GM19193 (cell line): ENCODE measurements around the gene NEK2.

ENCODE experiments used
- POLR2A ChIP-seq: IDR thresholded peaks from 4 replicates; pipeline ENCODE4 v1.6.1; 2011; ENCODE audit not compliant: insufficient read depth, insufficient read length; ENCODE audit errors: extremely low read depth

Gene NEK2

GRCh38 chr1:211677659-211678058, 2.2 kb upstream of the NEK2 start:
- no peak for TF ChIP-seq POLR2A

- no peak for TF ChIP-seq POLR2A
Measured at GRCh38 chr1:211676761-211677160, 1.3 kb upstream of the NEK2 start.

- TF ChIP-seq POLR2A = no peak
Measured at GRCh38 chr1:211676106-211676583, 724 bp upstream of the NEK2 start.

GRCh38 chr1:211667065-211667617, 8.3 kb downstream of the NEK2 start:
- TF ChIP-seq POLR2A = no peak

- no peak for TF ChIP-seq POLR2A
Measured at GRCh38 chr1:211660718-211661222, 14.7 kb downstream of the NEK2 start.

GRCh38 chr1:211656728-211657127, 18.7 kb downstream of the NEK2 start:
- TF ChIP-seq POLR2A = no peak

GRCh38 chr1:211654838-211655787, 20.3 kb downstream of the NEK2 start:
- no peak for TF ChIP-seq POLR2A

GRCh38 chr1:211653959-211654496, 21.4 kb downstream of the NEK2 start:
- TF ChIP-seq POLR2A = no peak

- no peak for TF ChIP-seq POLR2A
Measured at GRCh38 chr1:211653293-211653692, 22.1 kb downstream of the NEK2 start.

GRCh38 chr1:211652371-211652770, 23.1 kb downstream of the NEK2 start:
- TF ChIP-seq POLR2A = no peak

- no peak for TF ChIP-seq POLR2A
Measured at GRCh38 chr1:211650904-211651303, 24.5 kb downstream of the NEK2 start.

- TF ChIP-seq POLR2A = no peak
Measured at GRCh38 chr1:211648980-211649934, 26.2 kb downstream of the NEK2 start.

GRCh38 chr1:211648336-211648735, 27.1 kb downstream of the NEK2 start:
- TF ChIP-seq POLR2A = no peak

- no peak for TF ChIP-seq POLR2A
Measured at GRCh38 chr1:211647711-211648121, 27.7 kb downstream of the NEK2 start.
